Fibroblast of lung (primary cell): ENCODE measurements around the gene ZNF425. TPM values are rescaled to one million over a fixed set of nuclear protein-coding genes. Genes with fewer than 3 reads are reported as not detected.
A peak's percentile ranks its signal among the peaks of the same experiment; 100 is the strongest.

Experiments used
- DNase-seq, 2 donors: peaks; one replicate each; pipeline versions ENCODE4 v3.0.0 to v3.0.0-alpha.2; 2010; ENCODE audit warnings: low read depth in 2 of 2
- H2AFZ ChIP-seq: 2 replicates; pipeline ENCODE4 v1.5.1; 2012; ENCODE audit warnings: low read length, control low read depth, inconsistent platforms
- H3K27ac ChIP-seq: 2 replicates; pipeline ENCODE4 v1.5.1; 2011; ENCODE audit warnings: low read length, control low read depth; ENCODE audit not compliant: insufficient read depth
- H3K27me3 ChIP-seq: 2 replicates; pipeline ENCODE4 v1.5.1; 2011; ENCODE audit warnings: mild to moderate bottlenecking, low read length; ENCODE audit not compliant: control insufficient read depth, insufficient read depth
- H3K36me3 ChIP-seq: 2 replicates; pipeline ENCODE4 v1.5.1; 2011; ENCODE audit warnings: low read length; ENCODE audit not compliant: control insufficient read depth, insufficient read depth
- H3K4me1 ChIP-seq: 2 replicates; pipeline ENCODE4 v1.5.1; 2011; ENCODE audit warnings: low read length; ENCODE audit not compliant: control insufficient read depth, insufficient read depth; ENCODE audit errors: extremely low read depth
- H3K4me2 ChIP-seq: 2 replicates; pipeline ENCODE4 v1.5.1; 2011; ENCODE audit warnings: low read length, control low read depth; ENCODE audit not compliant: insufficient read depth; ENCODE audit errors: extremely low read depth
- H3K4me3 ChIP-seq, 4 experiments: fragments of 200-600 bp in 1 of 4; sonication (generic) in 1 of 4; replicated peaks in 1 of 4; 2 replicates each; pipeline ENCODE4 v1.5.1; 2011 to 2016; ENCODE audit warnings: low read length in 4 of 4, low read depth in 3 of 4, mild to moderate bottlenecking in 3 of 4, control low read depth in 2 of 4, inconsistent platforms in 1 of 4, mixed read lengths in 1 of 4; ENCODE audit not compliant: insufficient read depth in 1 of 4; ENCODE audit errors: control extremely low read depth in 1 of 4
- H3K79me2 ChIP-seq: 2 replicates; pipeline ENCODE4 v1.5.1; 2012; ENCODE audit warnings: mild to moderate bottlenecking, low read length, inconsistent platforms; ENCODE audit not compliant: control insufficient read depth, insufficient read depth
- H3K9ac ChIP-seq: 2 replicates; pipeline ENCODE4 v1.5.1; 2011; ENCODE audit warnings: mild to moderate bottlenecking, low read length, control low read depth; ENCODE audit not compliant: insufficient read depth
- H3K9me3 ChIP-seq: 2 replicates; pipeline ENCODE4 v1.5.1; 2012; ENCODE audit warnings: low read depth, low read length; ENCODE audit not compliant: control insufficient read depth, insufficient read depth
- H4K20me1 ChIP-seq: 2 replicates; pipeline ENCODE4 v1.5.1; 2011; ENCODE audit warnings: low read length; ENCODE audit not compliant: control insufficient read depth, insufficient read depth; ENCODE audit errors: extremely low read depth
- CTCF ChIP-seq, 2 donors: IDR thresholded peaks in 1 of 2; conservative IDR thresholded peaks in 1 of 2; 1 replicate in 1 of 2; 2 replicates in 1 of 2; pipeline ENCODE4 v1.5.1; 2011 to 2012; ENCODE audit warnings: low read length in 2 of 2, control low read depth in 1 of 2, inconsistent platforms in 1 of 2, low read depth in 1 of 2, mild to moderate bottlenecking in 1 of 2
- EZH2 ChIP-seq: IDR thresholded peaks from 2 replicates; pipeline ENCODE4 v1.5.1; 2012; ENCODE audit warnings: low read length, control low read depth, mild to moderate bottlenecking; ENCODE audit errors: missing control alignments
- polyA minus RNA-seq: library from RNA; depleted of rRNA, polyadenylated mRNA; stranded (reverse); fragments of >200 nt; gene quantifications from 2 replicates; pipeline ENCODE4 v1.2.3, GENCODE V29; 2011; ENCODE audit warnings: low replicate concordance
- polyA plus RNA-seq, 2 donors: library from polyadenylated mRNA; depleted of rRNA in 1 of 2; stranded (reverse) in 1 of 2; unstranded in 1 of 2; fragments of >200 nt; gene quantifications; 2 replicates each; pipeline ENCODE4 v1.2.1, GENCODE V29; 2011 to 2012; ENCODE audit warnings: missing spikeins in 1 of 2
- total RNA-seq: library from RNA; depleted of rRNA; stranded (reverse); fragments of >200 nt; gene quantifications from 2 replicates; pipeline ENCODE4 v1.2.1, GENCODE V29; 2014

The ZNF425 gene
- 4.6 and 5.4 TPM in 2 replicates for total RNA-seq
- 1.1 and 1.2 TPM in 2 replicates for polyA plus RNA-seq
- polyA plus RNA-seq (2012), result 1.3 and 2.3 TPM in 2 replicates
- polyA minus RNA-seq, result 0.85 and 1.2 TPM in 2 replicates

- TF ChIP-seq EZH2 (no peak), CTCF (conservative IDR thresholded peaks at IDR 0.05 in 1 of 2, IDR thresholded peaks at IDR 0.05 in 1 of 2; ENCODE audit: low read depth in 1 of 2, low read length in 2 of 2) (peak; percentile 65 to 89)
- Histone ChIP-seq H3K9ac (peak within 1 kb of the TSS; percentile 93), H3K4me2 (peak within 1 kb of the TSS; percentile 96), H3K27me3 (no peaks in the 10 kb centered on the region), H3K4me1 (no peaks in the 10 kb centered on the region), H3K79me2 (peaks cover 21% of the 10 kb centered on the region), H3K27ac (peak within 1 kb of the TSS; percentile 88), H3K4me3 (peak within 1 kb of the TSS; percentile 97 to 99 (median 98)), H4K20me1 (no peaks in the 10 kb centered on the region), H3K9me3 (no peaks in the 10 kb centered on the region), H2AFZ (peak within 1 kb of the TSS; percentile 98), H3K36me3 (no peaks in the 10 kb centered on the region)
- DNase-seq, result peak; percentile 87 to 91
Observed at GRCh38 chr7:149125863-149126661, at the start of gene ZNF425. Gene ZNF425 (minus strand): TSS chr7:149126324. CDS start chr7:149126213, 111 bp downstream.

GRCh38 chr7:149175150-149175549, 49.0 kb upstream of the ZNF425 start:
- H3K9ac ChIP-seq, result no peak overlapping the region
- H3K79me2 ChIP-seq, result no peaks in the 10 kb centered on the region
- peaks cover 12% of the 10 kb centered on the region for H3K36me3 ChIP-seq
- no peaks in the 10 kb centered on the region for H3K4me1 ChIP-seq
- no peaks in the 10 kb centered on the region for H3K27me3 ChIP-seq
- TF ChIP-seq EZH2 (no peak), CTCF (conservative IDR thresholded peaks at IDR 0.05 in 1 of 2, IDR thresholded peaks at IDR 0.05 in 1 of 2; ENCODE audit: low read depth in 1 of 2, low read length in 2 of 2) (no peak)
- H3K4me3 ChIP-seq, result no peak overlapping the region
- no peak overlapping the region for H3K27ac ChIP-seq
- H3K4me2 ChIP-seq, result no peak overlapping the region
- H3K9me3 ChIP-seq, result no peaks in the 10 kb centered on the region
- no peak overlapping the region for H2AFZ ChIP-seq
- H4K20me1 ChIP-seq, result no peaks in the 10 kb centered on the region
- DNase-seq, result no peak

- H3K36me3 ChIP-seq, result peaks cover 3% of the 10 kb centered on the region
- no peak overlapping the region for H3K4me2 ChIP-seq
- no peak for TF ChIP-seq EZH2
- no peak for TF ChIP-seq CTCF (conservative IDR thresholded peaks at IDR 0.05 in 1 of 2, IDR thresholded peaks at IDR 0.05 in 1 of 2; ENCODE audit: low read depth in 1 of 2, low read length in 2 of 2)
- H3K4me3 ChIP-seq, result no peak overlapping the region
- H4K20me1 ChIP-seq, result no peaks in the 10 kb centered on the region
- no peaks in the 10 kb centered on the region for H3K9me3 ChIP-seq
- H3K27me3 ChIP-seq, result no peaks in the 10 kb centered on the region
- DNase-seq, result no peak
- no peak overlapping the region for H2AFZ ChIP-seq
- H3K9ac ChIP-seq, result no peak overlapping the region
- H3K4me1 ChIP-seq, result no peaks in the 10 kb centered on the region
- H3K79me2 ChIP-seq, result no peaks in the 10 kb centered on the region
- H3K27ac ChIP-seq, result no peak overlapping the region
Observed at GRCh38 chr7:149172534-149172920, 46.4 kb upstream of the ZNF425 start.
